GM19372 (cell line): Measurements from ENCODE around the gene SUPT20HL2.
A peak's percentile ranks its signal among the peaks of the same experiment; 100 is the strongest.
"Not testable (repeated sequence)": the region's sequence is repeated elsewhere in the genome, so short reads cannot be mapped to it uniquely, and the experiment has no call there.

Source experiments
- ATAC-seq: cut with Tn5 transposase; IDR thresholded peaks from one replicate; pipeline ENCODE4 v1.9.1; 2021; ENCODE audit warnings: mild to moderate bottlenecking, low read depth, moderate library complexity; ENCODE audit not compliant: unreplicated experiment

The SUPT20HL2 gene

GRCh38 chrX:24314019-24314635, at the start of gene SUPT20HL2:
TSS of gene SUPT20HL2 (minus strand) at chrX:24314069. CDS start at chrX:24313315, 754 bp downstream.
- no peak for ATAC-seq

GRCh38 chrX:24362089-24362745, 48.3 kb upstream of the SUPT20HL2 start:
- ATAC-seq, result not testable (repeated sequence)

GRCh38 chrX:24360272-24360671, 46.4 kb upstream of the SUPT20HL2 start, which contains the start of gene SUPT20HL1:
TSS of gene SUPT20HL1 (plus strand) at chrX:24360639. CDS start at chrX:24362761, 2,122 bp downstream.
- no peak for ATAC-seq

- ATAC-seq, result no peak
Observed at GRCh38 chrX:24357106-24357505, 43.2 kb upstream of the SUPT20HL2 start.

- ATAC-seq, result no peak
Observed at GRCh38 chrX:24355095-24355494, 41.2 kb upstream of the SUPT20HL2 start.

GRCh38 chrX:24350217-24350616, 36.3 kb upstream of the SUPT20HL2 start:
- no peak for ATAC-seq

GRCh38 chrX:24347881-24348280, 34.0 kb upstream of the SUPT20HL2 start:
- no peak for ATAC-seq

GRCh38 chrX:24343719-24344118, 29.9 kb upstream of the SUPT20HL2 start:
- peak; percentile 77 for ATAC-seq

- no peak for ATAC-seq
Observed at GRCh38 chrX:24341795-24342194, 27.9 kb upstream of the SUPT20HL2 start.

- ATAC-seq, result no peak
Observed at GRCh38 chrX:24340501-24340900, 26.6 kb upstream of the SUPT20HL2 start.

GRCh38 chrX:24339911-24340310, 26.0 kb upstream of the SUPT20HL2 start:
- ATAC-seq, result no peak

GRCh38 chrX:24335871-24336270, 22.0 kb upstream of the SUPT20HL2 start:
- no peak for ATAC-seq

- no peak for ATAC-seq
Observed at GRCh38 chrX:24334461-24334860, 20.6 kb upstream of the SUPT20HL2 start.

GRCh38 chrX:24333371-24333770, 19.5 kb upstream of the SUPT20HL2 start:
- ATAC-seq, result no peak

GRCh38 chrX:24332878-24333277, 19.0 kb upstream of the SUPT20HL2 start:
- no peak for ATAC-seq

GRCh38 chrX:24325231-24325630, 11.4 kb upstream of the SUPT20HL2 start:
- ATAC-seq, result no peak

- no peak for ATAC-seq
Observed at GRCh38 chrX:24321741-24322395, 8.0 kb upstream of the SUPT20HL2 start.

GRCh38 chrX:24317567-24317966, 3.7 kb upstream of the SUPT20HL2 start:
- no peak for ATAC-seq

GRCh38 chrX:24316111-24316510, 2.2 kb upstream of the SUPT20HL2 start:
- ATAC-seq, result no peak

- not testable (repeated sequence) for ATAC-seq
Observed at GRCh38 chrX:24312249-24312607, 1.6 kb downstream of the SUPT20HL2 start.

- not testable (repeated sequence) for ATAC-seq
Observed at GRCh38 chrX:24311507-24312248, 2.2 kb downstream of the SUPT20HL2 start.
